ENCODE measurements around the gene SYCP2L.
A peak's percentile ranks its signal among the peaks of the same experiment; 100 is the strongest.
"Not testable (repeated sequence)": the region's sequence is repeated elsewhere in the genome, so short reads cannot be mapped to it uniquely, and the experiment has no call there.

Gene SYCP2L

GRCh38 chr6:10882253-10882630 lies 4.6 kb upstream of the SYCP2L start:
- DNase-seq = not testable (repeated sequence)

- no peak for DNase-seq
These were observed 4.1 kb upstream of the SYCP2L start for GRCh38 chr6:10882657-10883171.

- no peak for DNase-seq
These were observed 3.3 kb upstream of the SYCP2L start for GRCh38 chr6:10883312-10884244.

- no peak for DNase-seq
These were observed 2.4 kb upstream of the SYCP2L start for GRCh38 chr6:10884245-10884972.

- not testable (repeated sequence) for DNase-seq
These were observed 524 bp upstream of the SYCP2L start for GRCh38 chr6:10886365-10886690.

- no peak for DNase-seq
These were observed 3.3 kb downstream of the SYCP2L start for GRCh38 chr6:10890151-10890550.

GRCh38 chr6:10891960-10892359 lies 5.1 kb downstream of the SYCP2L start:
- no peak for DNase-seq

GRCh38 chr6:10894958-10895357 lies 8.1 kb downstream of the SYCP2L start:
- no peak for DNase-seq

GRCh38 chr6:10896691-10897090 lies 9.8 kb downstream of the SYCP2L start:
- DNase-seq = no peak

GRCh38 chr6:10901770-10902169 lies 14.9 kb downstream of the SYCP2L start:
- DNase-seq = peak; percentile 12 to 42

GRCh38 chr6:10904015-10904414 lies 17.2 kb downstream of the SYCP2L start:
- no peak for DNase-seq

GRCh38 chr6:10908228-10908627 lies 21.4 kb downstream of the SYCP2L start:
- DNase-seq = no peak

GRCh38 chr6:10919520-10919919 lies 32.7 kb downstream of the SYCP2L start:
- DNase-seq = not testable (repeated sequence)

GRCh38 chr6:10933126-10933525 lies 46.3 kb downstream of the SYCP2L start:
- no peak for DNase-seq

- DNase-seq = no peak
These were observed 53.0 kb downstream of the SYCP2L start for GRCh38 chr6:10939840-10940239.

- DNase-seq = no peak
These were observed 59.0 kb downstream of the SYCP2L start for GRCh38 chr6:10945845-10946244.

GRCh38 chr6:10947966-10948365 lies 61.1 kb downstream of the SYCP2L start:
- no peak for DNase-seq

GRCh38 chr6:10949579-10950490 lies 63.0 kb downstream of the SYCP2L start:
- no peak for DNase-seq

- no peak for DNase-seq
These were observed 64.9 kb downstream of the SYCP2L start for GRCh38 chr6:10951675-10952282.

GRCh38 chr6:10954590-10955010 lies 67.7 kb downstream of the SYCP2L start:
- peak; percentile 50 to 56 for DNase-seq

- no peak for DNase-seq
These were observed 69.9 kb downstream of the SYCP2L start for GRCh38 chr6:10956776-10957175.

GRCh38 chr6:10957414-10957886 lies 70.6 kb downstream of the SYCP2L start:
- DNase-seq = no peak

Data from CD4-positive, alpha-beta T cell treated with Interleukin-4 for 1 hour (primary cell).